Smooth muscle cell (in vitro differentiated cells): ENCODE measurements around the gene POFUT1. TPM values are rescaled to one million over a fixed set of nuclear protein-coding genes. Genes with fewer than 3 reads are reported as not detected.
"Not testable (repeated sequence)": the region's sequence is repeated elsewhere in the genome, so short reads cannot be mapped to it uniquely, and the experiment has no call there.

Experiments used
- DNase-seq: peaks from one replicate; lab custom pipeline; 2025; ENCODE audit not compliant: unreplicated experiment; lab: John Stamatoyannopoulos, UW
- H2AFZ ChIP-seq: fragments of 200-600 bp; sonication (generic); 2 replicates; pipeline ENCODE4 v1.6.0; 2016; ENCODE audit warnings: antibody characterized with exemption, low read depth, mild to moderate bottlenecking
- H3F3A ChIP-seq: fragments of 200-600 bp; sonication (generic); 2 replicates; pipeline ENCODE4 v1.6.0; 2017; ENCODE audit warnings: antibody characterized with exemption, low read depth
- H3K27ac ChIP-seq: fragments of 200-600 bp; sonication (generic); 2 replicates; pipeline ENCODE4 v1.5.1; 2016; ENCODE audit warnings: low read depth, mild to moderate bottlenecking
- H3K27me3 ChIP-seq: fragments of 200-600 bp; sonication (generic); 2 replicates; pipeline ENCODE4 v1.6.1; 2016; ENCODE audit warnings: low read depth, mild to moderate bottlenecking
- H3K36me3 ChIP-seq: fragments of 200-600 bp; sonication (generic); 2 replicates; pipeline ENCODE4 v1.5.1; 2016; ENCODE audit warnings: low read depth
- H3K4me1 ChIP-seq: fragments of 200-600 bp; sonication (generic); 2 replicates; pipeline ENCODE4 v1.5.1; 2016; ENCODE audit warnings: low read depth
- H3K4me2 ChIP-seq: fragments of 200-600 bp; sonication (generic); 2 replicates; pipeline ENCODE4 v1.6.0; 2016; ENCODE audit warnings: mild to moderate bottlenecking
- H3K4me3 ChIP-seq: fragments of 200-600 bp; sonication (generic); 2 replicates; pipeline ENCODE4 v1.5.1; 2016; ENCODE audit warnings: mild to moderate bottlenecking
- H3K79me2 ChIP-seq: fragments of 200-600 bp; sonication (generic); 2 replicates; pipeline ENCODE4 v1.6.0; 2016; ENCODE audit warnings: low read depth, mild to moderate bottlenecking
- H3K9ac ChIP-seq: fragments of 200-600 bp; sonication (generic); 2 replicates; pipeline ENCODE4 v1.6.0; 2016; ENCODE audit warnings: low read depth
- H3K9me3 ChIP-seq: fragments of 200-600 bp; sonication (generic); replicated peaks from 2 replicates; pipeline ENCODE4 v1.5.1; 2016; ENCODE audit warnings: low read depth
- H4K20me1 ChIP-seq: fragments of 200-600 bp; sonication (generic); 2 replicates; pipeline ENCODE4 v1.6.0; 2016; ENCODE audit warnings: low read depth
- CTCF ChIP-seq: fragments of 200-600 bp; sonication (generic); IDR thresholded peaks from 2 replicates; pipeline ENCODE4 v1.5.1; 2017; ENCODE audit warnings: borderline replicate concordance, mild to moderate bottlenecking, antibody characterized with exemption; ENCODE audit not compliant: insufficient read depth, poor library complexity, severe bottlenecking
- WGBS: methylation state at CpG from one replicate; pipeline ENCODE4 v1.1.7; 2016; ENCODE audit warnings: low lambda C conversion rate; 5-methylcytosine and 5-hydroxymethylcytosine counted together
- polyA plus RNA-seq: library from polyadenylated mRNA; unstranded; fragments of >200 nt; fragmentation: Nextera tagmentation; extraction: Ambion mirVana; gene quantifications from 2 replicates; pipeline ENCODE4 v1.2.1, GENCODE V29; 2016
- total RNA-seq: library from RNA; depleted of rRNA; stranded (reverse); fragments of >200 nt; gene quantifications from 2 replicates; pipeline ENCODE4 v1.2.3, GENCODE V29; 2014

Gene POFUT1
- total and polyA plus RNA-seq, 2 experiments from 2014 or later: 44.3 to 45.0 TPM

GRCh38 chr20:32240205-32240604 is 32.5 kb downstream of the POFUT1 start:
- H2AFZ ChIP-seq: no peak overlapping the region
- 17% methylated on average over 1 of the region's 1 CpG for WGBS
- H3K9me3 ChIP-seq: no peaks in the 10 kb centered on the region
- TF ChIP-seq CTCF: no peak
- H3K79me2 ChIP-seq: no peaks in the 10 kb centered on the region
- H3K4me3 ChIP-seq: no peak overlapping the region
- H4K20me1 ChIP-seq: no peaks in the 10 kb centered on the region
- H3K4me1 ChIP-seq: no peaks in the 10 kb centered on the region
- H3K27me3 ChIP-seq: no peaks in the 10 kb centered on the region
- no peaks in the 10 kb centered on the region for H3K36me3 ChIP-seq
- H3F3A ChIP-seq: no peaks in the 10 kb centered on the region
- H3K4me2 ChIP-seq: no peak overlapping the region
- no peak for DNase-seq
- no peak overlapping the region for H3K9ac ChIP-seq
- H3K27ac ChIP-seq: no peak overlapping the region

GRCh38 chr20:32241807-32242206 is 34.1 kb downstream of the POFUT1 start:
- H4K20me1 ChIP-seq: no peaks in the 10 kb centered on the region
- no peak for DNase-seq
- no peak overlapping the region for H3K9ac ChIP-seq
- H3K79me2 ChIP-seq: no peaks in the 10 kb centered on the region
- no peak for TF ChIP-seq CTCF
- no peak overlapping the region for H3K4me3 ChIP-seq
- no peaks in the 10 kb centered on the region for H3K36me3 ChIP-seq
- no peak overlapping the region for H3K27ac ChIP-seq
- no peaks in the 10 kb centered on the region for H3F3A ChIP-seq
- WGBS: 91% methylated on average over 4 of the region's 4 CpGs
- no peaks in the 10 kb centered on the region for H3K4me1 ChIP-seq
- no peak overlapping the region for H2AFZ ChIP-seq
- H3K27me3 ChIP-seq: no peaks in the 10 kb centered on the region
- no peaks in the 10 kb centered on the region for H3K9me3 ChIP-seq
- H3K4me2 ChIP-seq: no peak overlapping the region

- H3K79me2 ChIP-seq: no peaks in the 10 kb centered on the region
- no peak for DNase-seq
- H3K27ac ChIP-seq: no peak overlapping the region
- H3K4me3 ChIP-seq: no peak overlapping the region
- H3K4me1 ChIP-seq: no peaks in the 10 kb centered on the region
- H3K27me3 ChIP-seq: no peaks in the 10 kb centered on the region
- H3F3A ChIP-seq: no peaks in the 10 kb centered on the region
- no peaks in the 10 kb centered on the region for H3K9me3 ChIP-seq
- H3K36me3 ChIP-seq: no peaks in the 10 kb centered on the region
- H3K9ac ChIP-seq: no peak overlapping the region
- no peak for TF ChIP-seq CTCF
- H2AFZ ChIP-seq: no peak overlapping the region
- WGBS: 84% methylated on average over 6 of the region's 6 CpGs
- H4K20me1 ChIP-seq: no peaks in the 10 kb centered on the region
- no peak overlapping the region for H3K4me2 ChIP-seq
Measured at GRCh38 chr20:32244150-32244823, 36.6 kb downstream of the POFUT1 start.

- Histone ChIP-seq H2AFZ (no peak overlapping the region), H3K4me2 (no peak overlapping the region), H3K36me3 (no peaks in the 10 kb centered on the region), H4K20me1 (no peaks in the 10 kb centered on the region), H3K4me1 (no peaks in the 10 kb centered on the region), H3F3A (no peaks in the 10 kb centered on the region), H3K79me2 (no peaks in the 10 kb centered on the region), H3K4me3 (no peak overlapping the region), H3K9me3 (no peaks in the 10 kb centered on the region), H3K9ac (no peak overlapping the region), H3K27ac (no peak overlapping the region), H3K27me3 (no peaks in the 10 kb centered on the region)
- 91% methylated on average over 4 of the region's 4 CpGs for WGBS
- TF ChIP-seq CTCF: no peak
- DNase-seq: no peak
Measured at GRCh38 chr20:32244959-32245358, 37.3 kb downstream of the POFUT1 start.

- H2AFZ ChIP-seq, H3F3A ChIP-seq, H3K4me2 ChIP-seq, H3K4me1 ChIP-seq, H3K27ac ChIP-seq, H3K9me3 ChIP-seq, DNase-seq, H4K20me1 ChIP-seq, H3K27me3 ChIP-seq, H3K79me2 ChIP-seq, H3K9ac ChIP-seq, H3K4me3 ChIP-seq, H3K36me3 ChIP-seq: not testable (repeated sequence)
- 93% methylated on average over 5 of the region's 5 CpGs for WGBS
Measured at GRCh38 chr20:32246208-32246607, 38.5 kb downstream of the POFUT1 start.
